ENCODE data around the gene KAT5.

Gene KAT5

GRCh38 chr11:65718531-65718930 is 6.5 kb downstream of the KAT5 start:
- no peaks in the 10 kb centered on the region for H3K27me3 ChIP-seq (ENCODE audit: insufficient read depth, poor library complexity, severe bottlenecking)

GRCh38 chr11:65718964-65719492 is 7.0 kb downstream of the KAT5 start:
- no peak for TF ChIP-seq CTCF (IDR thresholded peaks at IDR 0.05; ENCODE audit: insufficient read depth, low read length)
- TF ChIP-seq REST (IDR thresholded peaks at IDR 0.05; ENCODE audit: insufficient replicate concordance, low read depth), result no peak
- TF ChIP-seq POLR2AphosphoS5 (IDR thresholded peaks at IDR 0.05; ENCODE audit: low read depth), result peak; percentile 62
- peak in 1 of 2 experiments; percentile 18 for DNase-seq (ENCODE audit: low read depth in 1 of 2, low spot score in 1 of 2)
- no peaks in the 10 kb centered on the region for H3K27me3 ChIP-seq (ENCODE audit: insufficient read depth, poor library complexity, severe bottlenecking)
- peak overlapping the region; percentile 72 for H3K4me3 ChIP-seq (replicated peaks; ENCODE audit: insufficient read depth, low read length)
- peak overlapping the region; percentile 76; the same call in 1 of the 2 replicates for H3K27ac ChIP-seq (replicated peaks)

More at GRCh38 chr11:65718531-65718930, 6.5 kb downstream of the KAT5 start:
- Histone ChIP-seq H3K27ac (replicated peaks) (peak overlapping the region; percentile 76; the same call in 1 of the 2 replicates), H3K4me3 (replicated peaks; ENCODE audit: insufficient read depth, low read length) (peak overlapping the region; percentile 72)
- DNase-seq (ENCODE audit: low read depth in 1 of 2, low spot score in 1 of 2), result no peak
- TF ChIP-seq POLR2AphosphoS5 (IDR thresholded peaks at IDR 0.05; ENCODE audit: low read depth) (no peak), SPI1 (IDR thresholded peaks at IDR 0.05; ENCODE audit: borderline replicate concordance, low read depth) (no peak), REST (IDR thresholded peaks at IDR 0.05; ENCODE audit: insufficient replicate concordance, low read depth) (no peak), CTCF (IDR thresholded peaks at IDR 0.05; ENCODE audit: insufficient read depth, low read length) (no peak), GABPA (IDR thresholded peaks at IDR 0.05; ENCODE audit: low read depth) (no peak)

- peak; percentile 43 to 70 for DNase-seq (ENCODE audit: low read depth in 1 of 2, low spot score in 1 of 2)
- Histone ChIP-seq H3K27me3 (ENCODE audit: insufficient read depth, poor library complexity, severe bottlenecking) (no peaks in the 10 kb centered on the region), H3K27ac (replicated peaks) (peak overlapping the region; percentile 76), H3K4me3 (replicated peaks; ENCODE audit: insufficient read depth, low read length) (peak overlapping the region; percentile 72)
- TF ChIP-seq CTCF (IDR thresholded peaks at IDR 0.05; ENCODE audit: insufficient read depth, low read length), result no peak
- 0 out of 2 replicates have a peak, but pooled peaks have one; percentile 59 for TF ChIP-seq POLR2AphosphoS5 (IDR thresholded peaks at IDR 0.05; ENCODE audit: low read depth)
- no peak for TF ChIP-seq REST (IDR thresholded peaks at IDR 0.05; ENCODE audit: insufficient replicate concordance, low read depth)
These were observed 7.8 kb downstream of the KAT5 start for GRCh38 chr11:65719871-65720210.

All from HL-60 (cell line).